H9 (cell line): ENCODE measurements around the gene PADI4. TPM values are rescaled to one million over a fixed set of nuclear protein-coding genes. Genes with fewer than 3 reads are reported as not detected.

Source experiments
- DNase-seq: peaks from one replicate; pipeline ENCODE4 v3.0.0-alpha.2; 2017
- H2AFZ ChIP-seq: one replicate; pipeline ENCODE4 v1.6.1; 2013; ENCODE audit warnings: mild to moderate bottlenecking, low read length, control low read depth, moderate library complexity
- H2AK5ac ChIP-seq: 2 replicates; pipeline ENCODE4 v1.6.1; 2013; ENCODE audit warnings: low read length, control low read depth, mixed read lengths; ENCODE audit not compliant: insufficient read length
- H2BK120ac ChIP-seq: one replicate; pipeline ENCODE4 v1.6.1; 2013; ENCODE audit warnings: low read depth, mild to moderate bottlenecking, low read length, control low read depth, inconsistent platforms; ENCODE audit not compliant: poor library complexity, severe bottlenecking
- H2BK12ac ChIP-seq: 2 replicates; pipeline ENCODE4 v1.6.1; 2013; ENCODE audit warnings: low read length, control low read depth, mixed read lengths, low read depth; ENCODE audit not compliant: insufficient read length
- H2BK15ac ChIP-seq: 2 replicates; pipeline ENCODE4 v1.6.1; 2013; ENCODE audit warnings: low read depth, low read length, control low read depth
- H2BK20ac ChIP-seq: one replicate; pipeline ENCODE4 v1.6.1; 2013; ENCODE audit warnings: low read depth, mild to moderate bottlenecking, low read length, control low read depth, inconsistent platforms; ENCODE audit not compliant: poor library complexity, severe bottlenecking
- H2BK5ac ChIP-seq: 2 replicates; pipeline ENCODE4 v1.6.1; 2013; ENCODE audit warnings: low read length, control low read depth, mixed read lengths; ENCODE audit not compliant: insufficient read length
- H3K14ac ChIP-seq: 2 replicates; pipeline ENCODE4 v1.6.1; 2013; ENCODE audit warnings: low read length, control low read depth; ENCODE audit not compliant: insufficient read depth
- H3K18ac ChIP-seq: 2 replicates; pipeline ENCODE4 v1.6.1; 2013; ENCODE audit warnings: low read depth, mild to moderate bottlenecking, mixed read lengths, low read length, control low read depth; ENCODE audit not compliant: insufficient read length
- H3K23ac ChIP-seq: 2 replicates; pipeline ENCODE4 v1.6.1; 2013; ENCODE audit warnings: low read length, control low read depth, mixed read lengths, low read depth; ENCODE audit not compliant: insufficient read length
- H3K23me2 ChIP-seq: 2 replicates; pipeline ENCODE4 v1.6.1; 2013; ENCODE audit warnings: low read depth, mild to moderate bottlenecking, mixed read lengths, low read length, control low read depth; ENCODE audit not compliant: insufficient read length, poor library complexity, severe bottlenecking
- H3K27ac ChIP-seq: 2 replicates; pipeline ENCODE4 v1.5.1; 2013; ENCODE audit warnings: low read length, control low read depth, mixed read lengths, low read depth; ENCODE audit not compliant: insufficient read length
- H3K27me3 ChIP-seq: 2 replicates; pipeline ENCODE4 v1.6.1; 2013; ENCODE audit warnings: low read length, control low read depth, inconsistent platforms; ENCODE audit not compliant: insufficient read depth
- H3K4ac ChIP-seq: 2 replicates; pipeline ENCODE4 v1.6.1; 2013; ENCODE audit warnings: low read depth, mild to moderate bottlenecking, control low read depth, inconsistent platforms, low read length, moderate library complexity
- H3K4me1 ChIP-seq: 2 replicates; pipeline ENCODE4 v1.6.1; 2013; ENCODE audit warnings: low read length, control low read depth, inconsistent platforms; ENCODE audit not compliant: insufficient read depth
- H3K4me2 ChIP-seq: 2 replicates; pipeline ENCODE4 v1.6.1; 2013; ENCODE audit warnings: low read length, control low read depth, mixed read lengths; ENCODE audit not compliant: insufficient read length, insufficient read depth
- H3K56ac ChIP-seq: 2 replicates; pipeline ENCODE4 v1.6.1; 2013; ENCODE audit warnings: low read depth, mild to moderate bottlenecking, mixed read lengths, low read length, control low read depth; ENCODE audit not compliant: insufficient read length
- H3K79me1 ChIP-seq: 2 replicates; pipeline ENCODE4 v1.6.1; 2013; ENCODE audit warnings: low read depth, mild to moderate bottlenecking, moderate library complexity, low read length, control low read depth, inconsistent platforms; ENCODE audit not compliant: insufficient read depth, poor library complexity, severe bottlenecking
- H3K79me2 ChIP-seq: 2 replicates; pipeline ENCODE4 v1.6.1; 2013; ENCODE audit warnings: low read length, control low read depth, inconsistent platforms; ENCODE audit not compliant: insufficient read depth
- H3K9ac ChIP-seq: 2 replicates; pipeline ENCODE4 v1.6.1; 2013; ENCODE audit warnings: low read length, control low read depth, mixed read lengths; ENCODE audit not compliant: insufficient read length; ENCODE audit errors: extremely low read depth
- H3K9me3 ChIP-seq: one replicate; pipeline ENCODE4 v1.6.1; 2013; ENCODE audit warnings: low read depth, low read length, inconsistent platforms; ENCODE audit not compliant: control insufficient read depth
- H3T11ph ChIP-seq: one replicate; pipeline ENCODE4 v1.6.1; 2013; ENCODE audit warnings: mild to moderate bottlenecking, low read length, control low read depth, inconsistent platforms
- H4K20me1 ChIP-seq: one replicate; pipeline ENCODE4 v1.6.1; 2013; ENCODE audit not compliant: control insufficient read depth, insufficient read length, insufficient read depth
- H4K5ac ChIP-seq: 2 replicates; pipeline ENCODE4 v1.6.1; 2013; ENCODE audit warnings: low read depth, mild to moderate bottlenecking, mixed read lengths, low read length, control low read depth; ENCODE audit not compliant: insufficient read length
- H4K8ac ChIP-seq: replicated peaks from 2 replicates; pipeline ENCODE4 v1.6.1; 2013; ENCODE audit warnings: low read length, control low read depth, mixed read lengths, low read depth; ENCODE audit not compliant: insufficient read length
- H4K91ac ChIP-seq: 2 replicates; pipeline ENCODE4 v1.6.1; 2013; ENCODE audit warnings: low read depth, mild to moderate bottlenecking, moderate library complexity, mixed read lengths, low read length, control low read depth; ENCODE audit not compliant: insufficient read length
- H3K27ac Mint-ChIP-seq, 3 experiments: 2 replicates in 2 of 3; 3 replicates in 1 of 3; pipeline ENCODE4 v1.8.0; 2020 to 2021; ENCODE audit warnings: mixed read lengths in 3 of 3, mild to moderate bottlenecking in 1 of 3, moderate library complexity in 1 of 3
- H3K27me3 Mint-ChIP-seq: 2 replicates; pipeline ENCODE4 v1.8.0; 2021; ENCODE audit warnings: low read depth, mild to moderate bottlenecking, moderate library complexity, mixed read lengths
- H3K36me3 Mint-ChIP-seq, 3 experiments: 2 replicates in 2 of 3; 3 replicates in 1 of 3; pipeline ENCODE4 v1.8.0; 2020 to 2021; ENCODE audit warnings: low read depth in 3 of 3, mixed read lengths in 3 of 3; ENCODE audit not compliant: insufficient read depth in 1 of 3
- H3K4me1 Mint-ChIP-seq, 2 experiments: 2 replicates each; pipeline ENCODE4 v1.8.0; 2020; ENCODE audit warnings: mixed read lengths in 2 of 2
- H3K4me3 Mint-ChIP-seq, 2 experiments: 2 replicates in 1 of 2; 3 replicates in 1 of 2; pipeline ENCODE4 v1.8.0; 2020 to 2021; ENCODE audit warnings: mild to moderate bottlenecking in 2 of 2, mixed read lengths in 2 of 2, moderate library complexity in 1 of 2
- H3K9me3 Mint-ChIP-seq, 2 experiments: 2 replicates in 1 of 2; 3 replicates in 1 of 2; pipeline ENCODE4 v1.8.0; 2020; ENCODE audit warnings: mild to moderate bottlenecking in 2 of 2, mixed read lengths in 2 of 2, moderate library complexity in 1 of 2
- WGBS: extraction: QIAGEN DNeasy Blood & Tissue Kit; methylation state at CpG from one replicate; pipeline ENCODE4 v1.1.7; 2013; ENCODE audit warnings: missing lambda C conversion rate, low lambda C conversion rate, mixed read lengths; ENCODE audit not compliant: insufficient read length; ENCODE audit errors: extremely low coverage; 5-methylcytosine and 5-hydroxymethylcytosine counted together
- total RNA-seq: library from RNA; stranded (reverse); gene quantifications from 2 replicates; pipeline ENCODE4 v1.2.1, GENCODE V29; 2021
- TF ChIP-seq, protein P1 (sequence below): fragments of 200-600 bp; sonication (generic); conservative IDR thresholded peaks from 3 replicates; pipeline ENCODE4 v1.8.0; 2021; ENCODE audit warnings: antibody characterized with exemption, mild to moderate bottlenecking

Gene PADI4
- total RNA-seq, 1 experiment from 2014 or later: 0.13 TPM

DNA sequence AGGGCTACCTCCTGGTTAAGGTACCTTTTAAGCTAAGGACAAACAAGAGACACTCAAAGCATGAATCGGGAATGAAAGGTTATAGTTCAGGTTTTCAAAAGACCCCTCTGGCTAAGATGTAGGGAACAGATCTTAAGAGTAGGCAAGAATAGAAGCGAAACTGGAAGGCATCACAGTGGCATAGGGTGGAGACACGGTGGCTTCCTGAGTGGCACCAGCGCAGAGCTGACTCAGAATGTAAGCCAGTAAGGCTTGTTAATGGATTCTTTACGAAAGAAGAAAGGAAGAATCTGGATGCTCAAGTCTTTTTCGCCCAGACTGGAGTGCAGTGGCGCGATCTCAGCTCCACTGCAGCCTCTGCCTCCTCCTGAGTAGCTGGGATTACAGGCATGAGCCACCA, 85.2 kb downstream of the PADI4 start:
- Mint-ChIP-seq H3K27ac (no peak overlapping the region), H3K9me3 (no peaks in the 10 kb centered on the region), H3K4me3 (no peak overlapping the region), H3K27me3 (peaks cover 12% of the 10 kb centered on the region), H3K36me3 (no peaks in the 10 kb centered on the region), H3K4me1 (no peaks in the 10 kb centered on the region)
- H3K79me1 ChIP-seq: no peaks in the 10 kb centered on the region
- H4K91ac ChIP-seq: no peak overlapping the region
- no peak overlapping the region for H2AK5ac ChIP-seq
- H4K8ac ChIP-seq: no peak overlapping the region
- TF ChIP-seq, protein P1, sequence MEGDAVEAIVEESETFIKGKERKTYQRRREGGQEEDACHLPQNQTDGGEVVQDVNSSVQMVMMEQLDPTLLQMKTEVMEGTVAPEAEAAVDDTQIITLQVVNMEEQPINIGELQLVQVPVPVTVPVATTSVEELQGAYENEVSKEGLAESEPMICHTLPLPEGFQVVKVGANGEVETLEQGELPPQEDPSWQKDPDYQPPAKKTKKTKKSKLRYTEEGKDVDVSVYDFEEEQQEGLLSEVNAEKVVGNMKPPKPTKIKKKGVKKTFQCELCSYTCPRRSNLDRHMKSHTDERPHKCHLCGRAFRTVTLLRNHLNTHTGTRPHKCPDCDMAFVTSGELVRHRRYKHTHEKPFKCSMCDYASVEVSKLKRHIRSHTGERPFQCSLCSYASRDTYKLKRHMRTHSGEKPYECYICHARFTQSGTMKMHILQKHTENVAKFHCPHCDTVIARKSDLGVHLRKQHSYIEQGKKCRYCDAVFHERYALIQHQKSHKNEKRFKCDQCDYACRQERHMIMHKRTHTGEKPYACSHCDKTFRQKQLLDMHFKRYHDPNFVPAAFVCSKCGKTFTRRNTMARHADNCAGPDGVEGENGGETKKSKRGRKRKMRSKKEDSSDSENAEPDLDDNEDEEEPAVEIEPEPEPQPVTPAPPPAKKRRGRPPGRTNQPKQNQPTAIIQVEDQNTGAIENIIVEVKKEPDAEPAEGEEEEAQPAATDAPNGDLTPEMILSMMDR: no peak
- no peaks in the 10 kb centered on the region for H3K4me1 ChIP-seq
- H3K56ac ChIP-seq: no peak overlapping the region
- no peaks in the 10 kb centered on the region; the same call in 1 of the 2 replicates for H3K27me3 ChIP-seq
- H3K14ac ChIP-seq: no peak overlapping the region
- no peak overlapping the region for H4K5ac ChIP-seq
- no peak overlapping the region for H2BK20ac ChIP-seq
- H2BK5ac ChIP-seq: no peak overlapping the region
- no peak overlapping the region for H2BK12ac ChIP-seq
- no peak overlapping the region for H3K23ac ChIP-seq
- H3K18ac ChIP-seq: no peak overlapping the region
- H3T11ph ChIP-seq: no peak overlapping the region
- no peak overlapping the region for H3K4me2 ChIP-seq
- H3K9ac ChIP-seq: no peak overlapping the region
- H3K9me3 ChIP-seq: no peaks in the 10 kb centered on the region
- no peaks in the 10 kb centered on the region for H4K20me1 ChIP-seq
- no peak overlapping the region for H3K4ac ChIP-seq
- no peak for DNase-seq
- H3K23me2 ChIP-seq: no peaks in the 10 kb centered on the region
- no peak overlapping the region for H2BK120ac ChIP-seq
- no CpG with 5 or more reads among the region's 8 CpGs for WGBS
- H3K79me2 ChIP-seq: no peaks in the 10 kb centered on the region
- H3K27ac ChIP-seq: no peak overlapping the region
- no peak overlapping the region for H2BK15ac ChIP-seq
- no peak overlapping the region for H2AFZ ChIP-seq
